Mesendoderm (in vitro differentiated cells): ENCODE measurements around the gene ADAMTS12.

Experiments
- DNase-seq: peaks from one replicate; pipeline ENCODE4 v3.0.0; 2013
- H2AK5ac ChIP-seq: 2 replicates; pipeline ENCODE4 v1.6.1; 2013; ENCODE audit warnings: low read length, inconsistent platforms
- H2BK120ac ChIP-seq: 2 replicates; pipeline ENCODE4 v1.6.1; 2013; ENCODE audit warnings: low read depth, mild to moderate bottlenecking, low read length, moderate library complexity, mixed read lengths
- H2BK15ac ChIP-seq: replicated peaks from 2 replicates; pipeline ENCODE4 v1.6.1; 2013; ENCODE audit warnings: low read depth, mild to moderate bottlenecking, moderate library complexity
- H2BK5ac ChIP-seq: 2 replicates; pipeline ENCODE4 v1.6.1; 2013; ENCODE audit warnings: low read length, inconsistent platforms
- H3K18ac ChIP-seq: 2 replicates; pipeline ENCODE4 v1.6.1; 2013; ENCODE audit warnings: mild to moderate bottlenecking, low read length, mixed read lengths
- H3K23ac ChIP-seq: one replicate; pipeline ENCODE4 v1.6.1; 2013; ENCODE audit warnings: low read length
- H3K27ac ChIP-seq: 2 replicates; pipeline ENCODE4 v1.5.1; 2013; ENCODE audit warnings: low read depth, mild to moderate bottlenecking, inconsistent platforms, low read length, moderate library complexity
- H3K27me3 ChIP-seq: 2 replicates; pipeline ENCODE4 v1.6.1; 2013; ENCODE audit warnings: low read length, control low read depth, mild to moderate bottlenecking, inconsistent platforms; ENCODE audit not compliant: insufficient read depth, poor library complexity
- H3K36me3 ChIP-seq: 2 replicates; pipeline ENCODE4 v1.6.1; 2013; ENCODE audit warnings: low read length, inconsistent platforms; ENCODE audit not compliant: control insufficient read depth, insufficient read depth
- H3K4ac ChIP-seq: one replicate; pipeline ENCODE4 v1.6.1; 2013; ENCODE audit warnings: low read depth, mild to moderate bottlenecking, low read length, moderate library complexity
- H3K4me1 ChIP-seq: 2 replicates; pipeline ENCODE4 v1.6.1; 2013; ENCODE audit warnings: low read depth, low read length, inconsistent platforms; ENCODE audit not compliant: control insufficient read depth
- H3K4me2 ChIP-seq: 2 replicates; pipeline ENCODE4 v1.6.1; 2013; ENCODE audit warnings: low read length
- H3K4me3 ChIP-seq: 2 replicates; pipeline ENCODE4 v1.5.1; 2013; ENCODE audit warnings: mild to moderate bottlenecking, low read length
- H3K56ac ChIP-seq: one replicate; pipeline ENCODE4 v1.6.1; 2013; ENCODE audit warnings: low read length
- H3K79me1 ChIP-seq: 2 replicates; pipeline ENCODE4 v1.6.1; 2013; ENCODE audit warnings: low read length, inconsistent platforms
- H3K79me2 ChIP-seq: 2 replicates; pipeline ENCODE4 v1.6.1; 2013; ENCODE audit warnings: mild to moderate bottlenecking, low read length; ENCODE audit not compliant: control insufficient read depth, insufficient read depth
- H3K9ac ChIP-seq: 2 replicates; pipeline ENCODE4 v1.6.1; 2013; ENCODE audit warnings: low read length, inconsistent platforms
- H4K5ac ChIP-seq: one replicate; pipeline ENCODE4 v1.6.1; 2013; ENCODE audit warnings: low read length
- H4K8ac ChIP-seq: one replicate; pipeline ENCODE4 v1.6.1; 2013; ENCODE audit warnings: low read depth, mild to moderate bottlenecking, control low read depth, low read length, moderate library complexity
- WGBS: extraction: QIAGEN DNeasy Blood & Tissue Kit; methylation state at CpG from one replicate; pipeline ENCODE4 v1.1.7; 2013; ENCODE audit warnings: low lambda C conversion rate, missing lambda C conversion rate; ENCODE audit not compliant: insufficient coverage; ENCODE audit errors: extremely low coverage; 5-methylcytosine and 5-hydroxymethylcytosine counted together

ADAMTS12 gene

DNA sequence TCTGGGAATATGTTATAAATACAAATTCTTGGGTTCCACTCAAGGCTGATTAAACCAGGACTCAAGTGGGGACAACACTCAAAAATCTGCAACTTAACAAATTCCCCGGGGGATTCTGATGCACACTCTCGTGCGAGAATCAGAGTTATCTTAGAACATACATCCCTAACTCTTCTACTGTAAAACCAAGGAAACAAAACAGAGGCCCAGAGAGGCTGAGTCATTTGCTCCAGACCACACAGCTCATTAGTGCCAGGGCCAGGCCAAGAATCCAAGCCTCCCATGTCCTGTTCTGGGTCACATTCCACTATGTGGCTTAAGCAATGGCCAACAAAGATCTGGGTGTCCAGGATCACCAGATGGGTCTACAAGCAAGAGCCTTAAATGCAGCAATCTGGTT lies 166.0 kb downstream of the ADAMTS12 start:
- no peak overlapping the region for H3K23ac ChIP-seq
- no peak overlapping the region for H4K8ac ChIP-seq
- no peak overlapping the region for H2BK120ac ChIP-seq
- no peak overlapping the region for H3K27ac ChIP-seq
- no peaks in the 10 kb centered on the region for H3K79me2 ChIP-seq
- no peak overlapping the region for H3K9ac ChIP-seq
- no peak overlapping the region for H2BK5ac ChIP-seq
- H2AK5ac ChIP-seq: no peak overlapping the region
- no peak overlapping the region for H3K56ac ChIP-seq
- no peak overlapping the region for H3K18ac ChIP-seq
- no peak overlapping the region for H3K4ac ChIP-seq
- H3K4me1 ChIP-seq: no peaks in the 10 kb centered on the region
- no peak overlapping the region for H3K4me3 ChIP-seq
- no peak overlapping the region for H4K5ac ChIP-seq
- WGBS: no CpG with 5 or more reads among the region's 3 CpGs
- no peak overlapping the region for H3K4me2 ChIP-seq
- DNase-seq: no peak
- H2BK15ac ChIP-seq: no peak overlapping the region
- H3K36me3 ChIP-seq: no peaks in the 10 kb centered on the region
- H3K27me3 ChIP-seq: no peaks in the 10 kb centered on the region
- H3K79me1 ChIP-seq: no peaks in the 10 kb centered on the region

DNA sequence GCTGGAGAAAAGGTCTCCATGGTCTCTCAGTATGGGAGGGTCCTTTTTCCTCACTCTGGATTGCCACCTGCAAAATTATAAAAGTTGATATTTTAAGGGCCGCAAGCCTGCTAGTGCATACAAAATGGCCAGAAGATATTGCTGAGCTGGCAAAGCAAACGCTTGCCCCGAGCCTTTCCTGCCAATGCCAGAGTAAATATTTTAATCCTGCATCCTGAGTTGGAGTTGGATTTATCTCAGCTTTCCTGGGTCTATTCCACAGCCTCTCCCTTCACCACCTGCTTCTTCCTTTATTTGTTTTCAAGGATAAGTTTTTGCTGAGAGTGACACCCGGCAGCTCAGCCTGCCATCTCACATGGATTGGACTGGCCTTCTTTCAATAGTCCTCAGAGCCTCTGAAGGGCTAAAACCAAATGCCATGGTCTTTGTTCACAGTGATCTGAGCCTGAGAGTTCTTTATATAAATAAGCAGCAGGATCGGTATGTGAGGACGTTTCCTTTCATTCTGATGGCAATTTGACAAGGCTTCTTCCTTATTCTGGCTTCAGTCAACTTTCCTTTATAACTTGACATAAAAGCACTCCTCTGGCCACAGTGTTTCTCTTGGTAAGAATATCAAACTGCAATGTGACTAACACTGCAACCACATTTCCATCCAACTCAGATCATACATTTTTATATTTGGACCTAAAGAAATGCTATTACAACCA lies 170.1 kb downstream of the ADAMTS12 start:
- Histone ChIP-seq H3K27me3 (no peaks in the 10 kb centered on the region), H3K9ac (no peak overlapping the region), H4K5ac (no peak overlapping the region), H4K8ac (no peak overlapping the region), H3K23ac (no peak overlapping the region), H2BK5ac (no peak overlapping the region), H3K4me1 (no peaks in the 10 kb centered on the region), H3K56ac (no peak overlapping the region), H3K4me3 (no peak overlapping the region), H3K4ac (no peak overlapping the region), H2AK5ac (no peak overlapping the region), H3K79me1 (no peaks in the 10 kb centered on the region), H3K36me3 (no peaks in the 10 kb centered on the region), H2BK15ac (no peak overlapping the region), H3K18ac (no peak overlapping the region), H3K4me2 (no peak overlapping the region), H3K79me2 (no peaks in the 10 kb centered on the region), H3K27ac (no peak overlapping the region), H2BK120ac (no peak overlapping the region)
- DNase-seq: no peak
- WGBS: no CpG with 5 or more reads among the region's 6 CpGs

DNA sequence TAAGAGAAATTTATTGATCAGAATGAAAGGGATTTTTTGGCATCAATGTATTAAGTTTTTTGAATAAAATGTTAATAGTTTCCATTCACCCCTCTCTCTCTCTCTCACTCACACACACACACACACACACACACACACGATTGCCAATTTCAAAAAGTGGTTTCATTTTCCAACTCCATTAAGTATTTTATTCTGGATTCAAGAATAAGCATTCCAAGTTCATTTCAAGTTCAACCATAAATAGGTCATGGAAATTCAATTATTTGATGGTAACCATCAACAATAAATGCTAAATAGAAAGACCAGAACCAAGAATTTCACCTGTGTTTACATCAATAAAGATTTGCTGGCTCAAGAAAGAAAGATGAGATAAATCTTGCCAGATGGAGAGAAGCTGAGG lies 171.6 kb downstream of the ADAMTS12 start:
- Histone ChIP-seq H3K18ac (no peak overlapping the region), H2BK15ac (no peak overlapping the region), H3K23ac (no peak overlapping the region), H3K27me3 (no peaks in the 10 kb centered on the region), H3K4me2 (no peak overlapping the region), H3K36me3 (no peaks in the 10 kb centered on the region), H2BK5ac (no peak overlapping the region), H3K4me3 (no peak overlapping the region), H3K4ac (no peak overlapping the region), H2BK120ac (no peak overlapping the region), H3K9ac (no peak overlapping the region), H4K5ac (no peak overlapping the region), H2AK5ac (no peak overlapping the region), H3K79me1 (no peaks in the 10 kb centered on the region), H3K56ac (no peak overlapping the region), H4K8ac (no peak overlapping the region), H3K4me1 (no peaks in the 10 kb centered on the region), H3K27ac (no peak overlapping the region), H3K79me2 (no peaks in the 10 kb centered on the region)
- WGBS: no CpG with 5 or more reads among the region's 1 CpG
- no peak for DNase-seq

GRCh38 chr5:33719769-33720168 lies 172.0 kb downstream of the ADAMTS12 start:
- Histone ChIP-seq H3K4me2 (no peak overlapping the region), H4K5ac (no peak overlapping the region), H3K23ac (no peak overlapping the region), H3K4ac (no peak overlapping the region), H2BK5ac (no peak overlapping the region), H3K36me3 (no peaks in the 10 kb centered on the region), H3K18ac (no peak overlapping the region), H3K4me3 (no peak overlapping the region), H3K79me1 (no peaks in the 10 kb centered on the region), H3K79me2 (no peaks in the 10 kb centered on the region), H3K56ac (no peak overlapping the region), H4K8ac (no peak overlapping the region), H2AK5ac (no peak overlapping the region), H3K9ac (no peak overlapping the region), H3K27ac (no peak overlapping the region), H2BK120ac (no peak overlapping the region), H2BK15ac (no peak overlapping the region), H3K4me1 (no peaks in the 10 kb centered on the region), H3K27me3 (no peaks in the 10 kb centered on the region)
- WGBS: no CpG with 5 or more reads among the region's 1 CpG
- no peak for DNase-seq

- H3K4me1 ChIP-seq: no peaks in the 10 kb centered on the region
- no peak overlapping the region for H2AK5ac ChIP-seq
- H2BK15ac ChIP-seq: no peak overlapping the region
- H4K8ac ChIP-seq: no peak overlapping the region
- no peak overlapping the region for H3K9ac ChIP-seq
- H3K4me3 ChIP-seq: no peak overlapping the region
- H3K4ac ChIP-seq: no peak overlapping the region
- no peaks in the 10 kb centered on the region for H3K27me3 ChIP-seq
- no peak overlapping the region for H3K23ac ChIP-seq
- no peak for DNase-seq
- no peaks in the 10 kb centered on the region for H3K79me1 ChIP-seq
- no peak overlapping the region for H3K4me2 ChIP-seq
- H3K36me3 ChIP-seq: no peaks in the 10 kb centered on the region
- no peak overlapping the region for H3K27ac ChIP-seq
- H4K5ac ChIP-seq: no peak overlapping the region
- H2BK5ac ChIP-seq: no peak overlapping the region
- no peaks in the 10 kb centered on the region for H3K79me2 ChIP-seq
- no peak overlapping the region for H3K18ac ChIP-seq
- H2BK120ac ChIP-seq: no peak overlapping the region
- no peak overlapping the region for H3K56ac ChIP-seq
- WGBS: no CpG with 5 or more reads among the region's 1 CpG
These were observed 176.1 kb downstream of the ADAMTS12 start for GRCh38 chr5:33715661-33716060.

- WGBS: no CpG with 5 or more reads among the region's 2 CpGs
- no peak overlapping the region for H2AK5ac ChIP-seq
- H3K4me2 ChIP-seq: no peak overlapping the region
- H3K79me1 ChIP-seq: no peaks in the 10 kb centered on the region
- H3K79me2 ChIP-seq: no peaks in the 10 kb centered on the region
- H3K27me3 ChIP-seq: no peaks in the 10 kb centered on the region
- no peak overlapping the region for H3K56ac ChIP-seq
- no peaks in the 10 kb centered on the region for H3K36me3 ChIP-seq
- no peaks in the 10 kb centered on the region for H3K4me1 ChIP-seq
- no peak overlapping the region for H3K23ac ChIP-seq
- DNase-seq: no peak
- H3K9ac ChIP-seq: no peak overlapping the region
- no peak overlapping the region for H2BK120ac ChIP-seq
- no peak overlapping the region for H4K5ac ChIP-seq
- H3K4me3 ChIP-seq: no peak overlapping the region
- no peak overlapping the region for H3K27ac ChIP-seq
- no peak overlapping the region for H3K4ac ChIP-seq
- no peak overlapping the region for H4K8ac ChIP-seq
- no peak overlapping the region for H3K18ac ChIP-seq
- H2BK15ac ChIP-seq: no peak overlapping the region
- H2BK5ac ChIP-seq: no peak overlapping the region
These were observed 178.5 kb downstream of the ADAMTS12 start for GRCh38 chr5:33713136-33713765.
